ENCODE results near the gene C1QTNF5.

C1QTNF5 gene

GRCh38 chr11:119334174-119334930 lies 6.3 kb downstream of the C1QTNF5 start, which contains the start of gene RNF26:
Gene RNF26 (plus strand): TSS chr11:119334527. CDS start chr11:119335123, 596 bp downstream.
- in situ Hi-C loops (cut with HindIII; ENCODE audit: low sequenced_read_pairs) = no loop called here
- H3K4me3 ChIP-seq (ENCODE audit: low read depth, low read length) = peak within 1 kb of the TSS; percentile 85
- peak; percentile 97 for DNase-seq (ENCODE audit: low read depth)
- TF ChIP-seq, protein P1, sequence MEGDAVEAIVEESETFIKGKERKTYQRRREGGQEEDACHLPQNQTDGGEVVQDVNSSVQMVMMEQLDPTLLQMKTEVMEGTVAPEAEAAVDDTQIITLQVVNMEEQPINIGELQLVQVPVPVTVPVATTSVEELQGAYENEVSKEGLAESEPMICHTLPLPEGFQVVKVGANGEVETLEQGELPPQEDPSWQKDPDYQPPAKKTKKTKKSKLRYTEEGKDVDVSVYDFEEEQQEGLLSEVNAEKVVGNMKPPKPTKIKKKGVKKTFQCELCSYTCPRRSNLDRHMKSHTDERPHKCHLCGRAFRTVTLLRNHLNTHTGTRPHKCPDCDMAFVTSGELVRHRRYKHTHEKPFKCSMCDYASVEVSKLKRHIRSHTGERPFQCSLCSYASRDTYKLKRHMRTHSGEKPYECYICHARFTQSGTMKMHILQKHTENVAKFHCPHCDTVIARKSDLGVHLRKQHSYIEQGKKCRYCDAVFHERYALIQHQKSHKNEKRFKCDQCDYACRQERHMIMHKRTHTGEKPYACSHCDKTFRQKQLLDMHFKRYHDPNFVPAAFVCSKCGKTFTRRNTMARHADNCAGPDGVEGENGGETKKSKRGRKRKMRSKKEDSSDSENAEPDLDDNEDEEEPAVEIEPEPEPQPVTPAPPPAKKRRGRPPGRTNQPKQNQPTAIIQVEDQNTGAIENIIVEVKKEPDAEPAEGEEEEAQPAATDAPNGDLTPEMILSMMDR (IDR thresholded peaks at IDR 0.05; ENCODE audit: low read depth, low read length, missing control alignments) = no peak

DNA sequence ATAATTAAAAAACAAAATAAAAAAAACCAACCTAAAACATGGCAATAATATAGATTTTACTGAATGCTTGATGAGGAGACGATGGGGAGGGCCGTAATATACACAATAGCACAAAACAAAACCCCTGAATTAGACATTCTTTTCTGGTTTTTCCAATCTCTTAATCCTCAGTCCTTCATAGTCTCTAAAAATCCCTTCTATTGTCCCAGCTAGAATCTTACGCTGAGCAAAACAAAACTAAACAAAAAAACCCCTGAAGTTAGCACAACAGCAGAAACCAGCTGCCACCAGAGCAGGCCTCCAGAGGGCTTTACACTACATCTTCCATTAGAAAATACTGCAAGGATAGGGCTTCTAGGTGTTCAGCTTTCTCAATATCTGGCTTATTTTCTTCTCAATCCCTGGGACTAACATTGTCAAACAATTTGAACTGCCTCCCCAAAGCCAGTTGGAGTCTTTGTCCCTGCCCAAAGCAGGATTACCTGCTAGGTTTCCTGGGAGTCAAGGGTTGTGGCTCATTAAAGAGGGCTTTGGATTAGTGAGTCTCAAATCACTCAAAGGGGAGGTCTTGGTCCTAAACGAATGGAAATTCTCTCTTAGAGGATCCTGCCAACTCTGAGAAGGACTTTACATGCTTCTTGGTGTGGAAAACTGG lies 8.4 kb downstream of the C1QTNF5 start:
- in situ Hi-C loops (cut with HindIII; ENCODE audit: low sequenced_read_pairs) = no loop called here
- TF ChIP-seq, protein P1 (IDR thresholded peaks at IDR 0.05; ENCODE audit: low read depth, low read length, missing control alignments) = no peak
- no peak for DNase-seq (ENCODE audit: low read depth)
- H3K4me3 ChIP-seq (ENCODE audit: low read depth, low read length) = no peak overlapping the region

- TF ChIP-seq, protein P1 (IDR thresholded peaks at IDR 0.05; ENCODE audit: low read depth, low read length, missing control alignments) = no peak
- in situ Hi-C loops (cut with HindIII; ENCODE audit: low sequenced_read_pairs) = no loop called here
- H3K4me3 ChIP-seq (ENCODE audit: low read depth, low read length) = no peak overlapping the region
These were observed 10.4 kb downstream of the C1QTNF5 start for GRCh38 chr11:119330237-119330636.

DNA sequence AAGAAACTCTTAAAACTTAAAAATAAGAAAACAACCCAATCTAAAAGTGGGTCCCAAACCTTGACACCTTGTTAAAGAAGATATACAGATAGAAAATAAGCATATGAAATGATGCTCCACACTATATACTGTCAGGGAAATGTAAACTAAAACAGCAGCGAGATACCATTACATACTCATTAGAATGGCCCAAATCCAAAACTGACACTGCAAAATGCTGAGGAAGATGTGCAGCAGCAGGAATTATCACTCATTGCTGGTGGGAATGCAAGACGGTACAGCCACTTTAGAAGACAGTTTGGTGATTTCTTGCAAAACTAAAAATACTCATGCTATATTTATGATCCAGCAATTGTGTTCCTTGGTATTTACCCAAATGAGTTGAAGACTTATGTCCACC lies 11.4 kb downstream of the C1QTNF5 start:
- in situ Hi-C loops (cut with HindIII; ENCODE audit: low sequenced_read_pairs) = no loop called here
- no peak for DNase-seq (ENCODE audit: low read depth)
- no peak overlapping the region for H3K4me3 ChIP-seq (ENCODE audit: low read depth, low read length)
- TF ChIP-seq, protein P1 (IDR thresholded peaks at IDR 0.05; ENCODE audit: low read depth, low read length, missing control alignments) = no peak

More at GRCh38 chr11:119330237-119330636, 10.4 kb downstream of the C1QTNF5 start:
- no peak for DNase-seq (ENCODE audit: low read depth)

- in situ Hi-C loops (cut with HindIII; ENCODE audit: low sequenced_read_pairs) = no loop called here
- DNase-seq (ENCODE audit: low read depth) = no peak
- H3K4me3 ChIP-seq (ENCODE audit: low read depth, low read length) = no peak overlapping the region
- TF ChIP-seq, protein P1 (IDR thresholded peaks at IDR 0.05; ENCODE audit: low read depth, low read length, missing control alignments) = no peak
These were observed 16.5 kb downstream of the C1QTNF5 start for GRCh38 chr11:119324189-119324588.

DNA sequence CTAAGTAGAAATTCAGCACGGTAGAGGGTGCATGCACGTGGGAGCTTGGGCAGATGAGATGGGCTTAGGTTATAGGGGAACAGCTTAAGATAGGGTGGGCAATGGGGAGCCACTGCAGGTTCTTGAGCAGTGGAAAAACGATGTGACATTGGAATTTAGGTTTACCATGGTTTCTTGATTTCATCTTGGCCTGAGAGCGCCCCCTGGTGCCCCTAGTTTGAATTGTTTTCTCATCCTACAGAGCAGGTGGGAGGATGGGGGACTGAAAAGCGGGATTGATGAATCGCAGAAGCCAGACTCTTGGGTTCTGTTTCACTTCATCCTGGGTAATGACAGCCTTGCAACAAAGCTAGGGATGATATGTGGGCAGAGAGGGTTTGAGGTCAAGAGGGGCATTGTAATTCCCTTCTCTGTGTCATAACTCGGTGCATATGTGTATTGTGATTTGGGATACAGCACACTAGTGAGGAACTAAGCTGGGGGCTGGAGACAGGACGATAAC lies 17.1 kb downstream of the C1QTNF5 start:
- in situ Hi-C loops (cut with HindIII; ENCODE audit: low sequenced_read_pairs) = no loop called here
- TF ChIP-seq, protein P1 (IDR thresholded peaks at IDR 0.05; ENCODE audit: low read depth, low read length, missing control alignments) = peak; percentile 78
- DNase-seq (ENCODE audit: low read depth) = peak; percentile 44
- H3K4me3 ChIP-seq (ENCODE audit: low read depth, low read length) = no peak overlapping the region
